GM18867 (cell line): ENCODE measurements around the gene FGF8.

Experiments used
- ATAC-seq: cut with Tn5 transposase; IDR thresholded peaks from one replicate; pipeline ENCODE4 v1.9.1; 2021; ENCODE audit warnings: mild to moderate bottlenecking, moderate library complexity; ENCODE audit not compliant: unreplicated experiment

Gene FGF8

DNA sequence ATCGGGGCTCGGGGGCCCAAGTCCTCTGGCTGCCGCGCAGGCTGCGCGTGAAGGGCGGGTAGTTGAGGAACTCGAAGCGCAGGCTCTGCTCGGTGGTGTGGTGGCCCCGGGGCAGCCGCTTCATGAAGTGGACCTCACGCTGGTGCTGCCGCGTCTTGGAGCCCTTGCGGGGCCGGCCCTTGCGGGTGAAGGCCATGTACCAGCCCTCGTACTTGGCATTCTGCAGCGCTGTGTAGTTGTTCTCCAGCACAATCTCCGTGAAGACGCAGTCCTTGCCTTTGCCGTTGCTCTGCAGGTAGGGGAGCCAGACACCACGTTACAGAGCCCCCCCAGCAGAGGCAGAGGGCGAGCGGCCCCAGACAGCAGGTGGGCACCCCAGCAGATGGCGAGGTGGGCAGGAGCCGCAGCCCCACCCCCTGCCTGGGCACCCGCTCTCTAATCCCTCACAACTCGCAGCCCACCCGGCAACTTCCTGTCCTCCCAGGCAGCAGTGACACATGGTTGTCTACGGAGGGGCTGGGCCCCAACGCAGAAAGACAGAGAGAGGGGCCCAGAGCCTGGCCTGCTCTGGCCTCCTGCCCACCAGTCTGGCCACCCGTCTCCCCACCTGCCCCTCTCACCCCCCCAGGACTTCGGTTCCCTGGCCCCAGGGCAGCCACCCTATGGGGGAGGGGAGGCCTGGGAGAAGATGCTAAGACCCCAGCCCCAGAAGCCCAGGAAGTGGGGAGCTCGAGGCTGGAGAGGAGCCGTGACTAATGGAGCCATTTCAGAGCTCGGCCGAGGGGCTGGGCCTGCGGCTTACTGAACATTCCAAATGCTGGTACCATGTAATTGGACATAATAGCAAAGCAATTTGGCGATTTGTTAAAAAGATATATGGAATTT, 5.3 kb downstream of the FGF8 start:
- no peak for ATAC-seq

DNA sequence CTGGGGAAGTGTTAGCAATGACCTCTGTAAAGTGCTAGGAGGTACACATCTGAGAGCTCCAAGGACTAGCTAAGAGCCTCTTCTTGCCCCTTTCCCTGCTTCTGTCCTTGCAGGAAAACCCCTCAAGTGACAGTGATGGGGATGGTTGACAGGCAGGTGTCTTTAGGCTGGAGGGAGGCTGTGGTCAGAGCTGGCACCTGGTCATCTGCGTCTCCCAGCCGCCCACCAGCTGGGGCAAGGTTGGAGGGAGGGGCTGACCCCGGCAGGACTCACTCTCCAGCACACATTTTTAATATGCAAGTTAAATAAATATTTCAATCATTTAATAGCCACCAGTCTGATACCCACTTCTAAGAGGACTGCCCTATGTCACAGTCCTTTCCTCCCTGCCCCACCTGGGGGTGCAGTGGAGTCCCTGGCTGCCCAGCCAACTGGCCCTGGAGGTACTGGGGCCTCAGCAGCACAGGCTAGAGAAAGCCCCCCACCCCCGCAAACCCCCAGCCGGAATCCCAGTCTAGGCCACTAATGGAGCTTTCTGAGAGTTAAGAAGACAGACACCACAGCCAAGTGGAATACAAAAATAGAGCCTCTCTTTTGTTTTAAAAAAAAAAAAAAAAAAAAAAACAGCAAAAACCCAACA, 6.3 kb downstream of the FGF8 start:
- ATAC-seq, result no peak

DNA sequence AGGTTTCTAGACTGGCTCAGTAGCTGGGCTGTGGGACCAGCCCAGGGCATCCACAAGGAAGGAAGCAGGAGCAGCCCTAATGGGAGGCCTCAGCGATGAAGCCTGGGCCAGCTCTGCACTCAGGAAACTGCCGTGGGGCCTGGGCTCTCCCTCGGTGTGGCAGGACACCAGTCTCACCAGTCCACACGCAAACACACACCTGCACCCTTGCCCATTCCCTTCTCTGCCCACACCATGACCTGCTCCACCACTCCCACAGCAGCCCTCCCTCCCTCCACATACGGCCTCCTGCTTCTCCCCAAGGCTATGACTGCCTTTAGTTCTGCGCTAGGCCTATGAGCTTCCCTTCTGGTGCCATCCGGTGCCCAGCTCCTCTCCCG, 7.1 kb downstream of the FGF8 start:
- no peak for ATAC-seq

DNA sequence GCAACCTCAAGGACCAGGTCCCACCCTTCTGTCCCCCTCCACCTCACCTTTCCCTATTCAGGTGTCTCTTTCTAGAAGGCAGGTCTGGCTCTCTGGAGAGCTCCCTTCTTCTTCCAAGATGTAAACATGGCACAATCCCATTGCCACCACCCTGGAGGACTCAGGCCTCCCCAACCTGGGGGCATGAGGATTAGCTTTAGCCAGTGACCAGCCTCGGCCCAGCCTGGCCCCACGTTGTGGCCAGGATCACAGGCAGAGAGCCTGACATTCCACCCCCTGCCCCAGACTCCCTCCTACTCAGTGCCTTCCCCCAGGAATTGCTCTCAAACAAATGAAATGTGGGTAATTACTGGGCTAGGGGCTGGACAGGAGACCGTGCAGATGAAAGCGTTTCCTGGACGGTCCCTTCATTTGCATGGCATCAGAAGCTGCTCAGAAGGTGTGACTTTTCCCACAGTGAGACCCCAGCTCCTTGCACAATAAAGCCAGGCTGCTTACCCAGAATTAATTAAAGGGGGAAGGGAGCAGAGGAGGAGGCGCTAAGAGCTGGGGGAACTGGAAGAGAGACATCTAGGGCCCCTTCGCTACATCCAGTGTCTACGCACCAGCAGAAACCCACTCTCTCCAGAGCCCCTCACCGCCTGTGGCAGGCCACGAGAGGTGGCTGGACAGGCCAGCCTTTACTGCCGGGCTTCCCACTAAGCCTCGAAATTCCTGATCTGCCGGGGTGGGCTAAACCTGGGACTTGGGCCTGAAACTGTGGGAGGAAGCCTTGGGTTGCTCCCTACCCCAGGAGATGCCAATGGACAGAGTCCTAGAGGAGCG, 7.7 kb downstream of the FGF8 start:
- no peak for ATAC-seq

DNA sequence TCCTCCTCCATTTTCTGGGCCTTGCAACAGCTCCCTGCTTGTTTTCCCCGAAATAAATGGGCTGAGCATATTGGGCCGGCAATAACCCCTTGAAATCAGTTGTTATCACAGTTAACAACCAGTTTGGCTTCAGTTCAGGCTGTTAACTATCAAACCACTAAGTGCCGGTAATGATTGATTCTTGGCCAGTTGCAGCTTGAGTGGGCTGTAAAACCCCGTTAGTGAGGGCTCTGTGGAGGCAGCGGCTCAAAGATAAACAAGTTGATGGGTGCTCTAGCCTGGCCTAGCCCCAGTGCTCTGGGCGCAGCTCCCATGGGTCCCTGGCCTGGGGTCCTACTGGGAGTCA, 8.3 kb downstream of the FGF8 start:
- ATAC-seq, result no peak

DNA sequence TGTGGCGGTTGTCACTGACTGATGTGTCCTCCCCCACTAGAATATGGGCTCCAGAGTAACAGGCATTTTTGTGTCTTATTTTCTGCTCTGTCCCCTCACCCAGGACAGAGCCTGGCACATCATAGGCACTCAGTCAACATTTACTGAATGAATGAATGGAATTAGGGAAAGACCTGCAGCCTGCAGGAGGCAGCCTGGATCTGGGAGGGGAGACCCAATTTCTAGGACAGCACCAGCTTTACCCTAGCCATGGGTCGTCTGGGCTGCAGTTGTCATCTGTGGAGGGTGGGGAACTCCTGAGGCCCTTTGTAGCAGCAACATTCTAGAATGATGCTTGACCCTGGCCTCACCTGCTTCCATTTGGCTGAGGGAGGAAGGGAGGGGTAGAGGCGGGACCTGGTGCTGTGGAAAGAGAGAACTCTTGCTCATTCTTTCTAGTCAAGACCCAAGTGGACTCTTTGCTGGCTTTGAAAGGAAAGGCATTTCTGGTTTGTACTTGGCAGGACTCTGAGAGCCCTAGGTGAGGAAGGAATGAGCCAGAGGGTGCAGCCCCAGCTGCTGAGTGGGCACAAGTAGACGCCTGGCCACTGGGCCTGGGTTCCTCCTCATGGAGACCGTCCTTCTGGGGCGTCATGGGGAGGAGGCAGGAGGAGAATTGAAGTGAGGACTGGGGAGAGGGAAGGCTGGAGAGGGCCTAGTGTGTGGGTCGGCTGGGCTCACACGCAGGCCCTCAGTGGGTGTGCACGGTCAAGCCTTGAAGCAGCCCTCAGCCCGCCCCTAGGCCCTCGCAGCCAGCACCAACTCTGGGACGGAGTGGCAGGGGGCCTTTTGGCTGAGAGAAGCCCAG, 8.9 kb downstream of the FGF8 start:
- no peak for ATAC-seq

DNA sequence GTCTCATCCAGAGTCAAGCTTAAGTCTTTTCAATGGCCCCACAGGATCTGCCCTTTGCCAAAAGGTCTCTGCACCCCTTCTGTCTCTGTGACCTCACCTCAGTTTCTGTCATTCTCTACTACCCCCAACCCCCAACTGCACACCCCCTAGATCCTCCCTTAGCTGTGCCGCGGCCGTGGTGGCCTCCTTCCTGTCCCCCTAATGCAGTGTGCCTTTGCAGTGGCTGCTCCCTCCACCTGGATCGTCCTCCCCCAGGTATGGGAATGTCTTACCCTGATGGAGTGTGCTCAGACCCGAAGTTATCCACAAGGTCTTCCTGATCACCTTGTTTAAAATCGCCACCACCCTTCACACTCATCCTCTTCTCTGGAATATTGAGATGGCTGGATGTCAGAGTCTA, 9.6 kb downstream of the FGF8 start:
- no peak for ATAC-seq

DNA sequence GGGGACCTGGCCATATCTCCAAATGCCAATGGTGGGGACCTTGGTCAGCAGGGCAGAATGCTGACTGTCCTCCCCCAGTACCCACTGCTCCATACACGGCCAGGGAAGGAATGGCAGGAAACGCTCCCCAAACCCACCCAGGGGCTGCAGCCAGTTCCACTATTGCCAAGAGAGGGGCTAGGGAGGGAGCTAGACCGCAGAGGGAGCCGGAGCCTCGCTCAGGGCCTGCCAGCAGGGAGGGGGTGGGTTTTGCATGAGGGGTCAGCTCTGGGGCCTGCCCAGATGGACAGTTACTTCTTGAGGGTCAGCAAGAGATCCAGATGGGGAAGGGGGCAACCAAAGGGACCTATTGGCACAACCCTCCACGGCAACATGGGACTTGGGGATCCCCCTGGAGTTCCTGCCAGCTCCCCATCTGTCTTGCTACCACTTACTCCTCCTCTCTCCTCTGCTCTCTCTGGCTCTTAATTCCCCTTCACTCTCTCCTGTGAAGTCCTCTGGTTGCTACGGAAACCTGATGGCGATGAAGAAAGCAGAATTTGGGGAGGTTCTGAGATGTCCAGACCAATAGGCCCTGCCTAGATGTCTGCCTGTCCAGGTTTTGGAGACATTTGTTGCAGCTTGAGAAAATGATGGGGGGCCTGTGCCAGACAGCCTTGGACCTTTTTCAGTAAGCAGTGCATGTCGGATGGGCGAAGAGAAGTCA, 12.6 kb downstream of the FGF8 start:
- ATAC-seq, result no peak

DNA sequence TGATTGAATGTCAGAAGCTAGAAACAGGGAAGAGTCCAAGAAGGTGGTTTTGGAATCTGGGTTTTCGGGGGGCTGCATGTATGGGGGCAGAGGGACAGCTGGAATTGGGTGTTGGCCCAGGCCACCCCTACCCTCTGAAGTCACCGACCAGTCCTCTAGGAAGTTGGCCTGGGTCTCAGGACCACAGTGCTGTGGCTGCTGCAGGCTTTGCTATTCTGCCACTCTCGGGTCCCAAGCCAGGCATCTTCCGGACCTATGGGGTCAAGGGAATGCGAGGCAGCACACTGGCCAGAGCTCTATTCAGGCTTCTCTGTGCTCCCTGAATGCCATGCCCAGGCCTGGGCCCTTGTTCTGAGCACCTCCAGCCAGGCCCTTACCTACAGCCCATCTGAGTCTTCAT, 13.2 kb downstream of the FGF8 start:
- ATAC-seq, result no peak

DNA sequence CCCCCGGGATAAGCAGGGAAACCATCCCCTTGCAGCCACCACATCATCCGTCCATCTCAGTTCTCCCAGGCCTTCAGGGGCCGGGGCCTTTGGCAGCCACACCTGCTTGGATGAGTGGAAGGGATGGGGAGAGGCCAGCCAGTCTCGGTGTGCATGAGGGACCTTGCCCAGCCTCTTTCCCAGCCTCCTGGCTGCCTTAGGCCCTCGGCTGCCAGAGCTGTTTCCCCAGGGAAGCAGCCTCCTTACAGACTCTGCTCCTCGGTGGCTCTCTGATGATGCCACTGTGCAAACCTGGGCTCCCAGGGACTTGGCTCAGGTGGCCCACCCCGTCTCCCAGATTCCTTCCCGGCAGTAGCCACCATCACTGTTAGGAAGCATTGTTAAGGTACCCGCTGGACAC, 14.7 kb downstream of the FGF8 start:
- no peak for ATAC-seq

DNA sequence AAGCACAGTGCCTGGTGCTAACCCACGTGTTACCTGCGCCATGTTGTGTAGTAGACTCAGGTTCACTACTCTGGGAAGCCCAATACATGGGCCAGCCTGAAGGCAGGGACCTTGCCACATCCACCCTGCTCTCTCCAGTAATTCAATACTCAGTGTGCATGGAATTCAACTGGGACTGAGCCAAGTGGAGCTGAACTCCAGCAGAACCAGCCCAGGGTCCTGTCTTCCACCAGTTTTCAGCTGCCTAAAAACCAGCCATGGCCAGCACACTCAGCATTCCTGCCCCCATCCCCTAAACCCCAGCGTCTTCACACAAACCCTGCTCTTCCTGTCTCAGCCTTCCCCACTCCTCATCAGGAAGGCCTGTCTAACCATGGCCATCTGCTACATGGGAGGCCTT, 15.4 kb downstream of the FGF8 start:
- ATAC-seq, result no peak

DNA sequence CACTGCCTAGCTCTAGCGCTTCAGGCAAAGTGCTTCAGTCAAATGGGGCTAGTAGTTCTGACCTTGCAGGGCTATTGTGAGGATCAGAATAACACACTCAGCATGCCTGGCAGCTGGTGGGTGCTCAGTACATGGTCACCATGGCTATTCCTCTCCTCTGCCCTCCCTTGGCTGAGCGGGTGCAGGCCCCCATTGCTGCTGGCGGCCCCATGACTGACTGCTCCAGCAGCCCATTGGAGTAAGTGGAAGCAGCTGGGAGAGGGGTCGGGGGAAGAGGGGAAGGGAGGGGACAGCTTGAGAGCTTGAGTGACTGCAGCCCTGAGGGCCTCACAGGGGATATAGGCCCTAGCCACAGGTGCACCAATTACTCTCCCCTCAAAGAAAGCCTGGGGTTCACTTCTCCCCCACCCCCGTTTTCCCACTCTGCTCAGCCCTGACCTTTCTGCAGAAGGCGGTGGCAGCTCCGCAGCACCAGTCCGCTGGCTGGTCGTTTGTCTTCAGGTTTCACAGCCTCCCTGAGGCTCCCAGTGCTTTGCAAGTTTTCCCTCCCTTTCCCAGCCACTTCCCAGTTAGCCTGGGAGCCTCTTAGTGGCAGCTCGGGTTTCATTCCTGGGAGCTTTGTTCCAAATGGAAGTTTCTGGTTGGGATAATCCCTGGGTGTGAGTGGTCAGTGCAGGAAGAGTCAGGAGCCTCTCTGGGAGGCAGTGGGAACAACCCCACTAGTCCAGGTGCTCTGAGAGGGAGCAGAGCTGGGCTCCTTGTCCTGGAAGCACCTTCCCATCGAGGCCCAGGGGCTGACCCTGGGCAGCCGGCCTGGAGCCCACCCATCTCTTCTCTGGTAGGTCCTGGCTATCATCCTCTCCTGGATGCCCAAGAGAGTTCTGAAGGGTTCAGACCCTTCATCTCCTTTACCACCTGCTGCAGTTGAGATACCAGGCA, 16.3 kb downstream of the FGF8 start:
- no peak for ATAC-seq

DNA sequence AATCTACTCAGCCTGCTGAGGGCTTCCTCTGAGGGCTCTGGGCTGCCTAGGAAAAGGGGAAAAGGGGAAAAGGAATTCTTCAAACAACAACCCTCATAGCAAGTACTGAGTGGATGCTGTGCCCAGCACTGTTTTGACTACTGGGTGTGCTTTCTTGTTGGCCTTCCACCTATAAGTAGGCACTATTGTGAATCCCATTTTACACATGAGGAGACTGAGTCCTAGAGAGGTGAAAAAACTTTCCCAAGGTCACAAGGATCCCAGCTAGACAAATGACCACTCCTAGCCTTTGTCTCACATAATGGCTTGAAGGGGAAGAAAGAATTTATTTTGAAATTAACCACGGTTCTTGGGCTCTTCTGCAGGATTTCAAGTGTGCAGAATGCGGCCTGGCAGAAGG, 17.1 kb downstream of the FGF8 start:
- no peak for ATAC-seq

DNA sequence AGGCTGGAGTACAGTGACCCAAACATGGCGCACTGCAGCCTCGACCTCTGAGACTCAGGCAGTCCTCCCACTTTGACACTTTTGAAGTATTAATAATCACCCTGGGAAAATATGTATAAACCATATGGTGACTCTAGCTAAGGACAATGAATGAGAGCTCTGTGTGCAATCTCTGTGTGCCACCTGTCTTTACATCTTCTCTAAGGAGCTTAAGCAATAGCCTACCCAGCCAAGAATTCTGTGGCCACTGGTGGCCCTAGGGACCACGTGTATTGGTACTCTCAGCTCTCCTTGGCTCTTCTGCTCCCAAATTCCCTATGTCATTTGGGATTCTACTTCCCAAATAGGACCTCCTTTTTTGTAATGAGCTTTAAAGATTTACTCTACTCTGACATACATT, 23.7 kb downstream of the FGF8 start:
- no peak for ATAC-seq

DNA sequence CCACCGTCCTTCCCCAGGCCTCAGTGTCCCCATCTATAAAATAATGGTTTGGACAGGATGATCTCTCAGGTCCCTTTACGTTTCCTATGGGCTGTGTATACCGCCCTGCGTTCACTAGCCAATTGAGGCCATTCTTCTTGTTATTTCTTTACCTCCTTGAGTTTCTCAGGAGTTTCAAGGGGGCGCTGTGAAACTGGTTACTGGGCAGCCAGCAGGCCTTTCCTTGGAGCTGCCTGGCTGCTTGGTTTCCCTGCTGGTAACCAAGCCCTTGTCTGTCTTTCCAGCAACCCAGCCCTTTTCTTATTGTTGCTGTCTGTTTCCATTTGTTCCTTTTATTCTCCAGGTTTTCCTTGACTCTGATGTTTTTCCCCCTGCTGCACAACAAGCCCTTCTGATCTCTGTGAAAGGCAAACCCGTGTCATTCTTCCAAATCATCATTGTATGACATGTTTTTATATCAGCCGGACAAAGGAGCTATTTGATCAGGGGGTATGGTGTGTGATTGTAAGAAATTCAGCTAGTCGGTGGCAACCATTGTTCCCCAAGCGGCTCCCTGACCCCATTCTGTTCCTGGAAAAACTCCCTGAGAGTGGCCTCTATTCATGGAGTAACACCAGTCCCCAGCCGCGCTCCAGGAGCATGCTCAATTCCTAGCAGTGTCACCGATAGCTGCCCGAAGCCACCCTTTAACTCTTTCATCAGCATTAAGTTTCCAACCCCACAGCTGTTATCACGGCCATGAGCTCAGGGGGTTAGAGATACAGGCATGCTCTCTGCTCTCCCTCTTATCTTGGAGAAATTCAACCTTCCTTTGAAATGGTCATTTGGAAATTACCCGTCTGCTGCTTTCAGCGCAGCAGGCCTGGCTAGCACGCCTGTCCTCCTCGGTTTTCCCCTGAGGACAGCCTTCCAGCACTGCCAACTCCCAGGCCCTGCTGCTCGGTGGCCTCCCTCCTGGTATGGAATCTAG, 26.6 kb downstream of the FGF8 start:
- no peak for ATAC-seq

DNA sequence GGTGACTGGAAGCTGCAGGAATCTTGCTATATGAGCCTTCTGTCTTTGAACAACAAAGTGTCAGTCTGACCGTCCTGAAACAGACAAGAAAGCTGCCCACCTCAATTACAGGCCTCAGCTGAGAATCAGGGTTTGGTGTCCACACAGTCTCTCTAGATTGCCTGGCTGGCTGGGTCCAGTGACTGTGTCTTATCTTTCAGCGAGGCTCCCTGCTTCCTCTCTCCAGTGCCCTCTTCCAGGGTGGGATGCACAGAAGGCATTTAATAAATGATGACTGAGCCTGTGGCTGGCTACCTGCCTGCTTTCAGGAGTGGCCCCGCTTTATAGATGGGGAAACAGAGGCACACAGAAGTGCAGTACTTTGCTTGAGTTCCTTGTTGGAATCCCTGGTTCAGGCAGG, 27.4 kb downstream of the FGF8 start:
- no peak for ATAC-seq

DNA sequence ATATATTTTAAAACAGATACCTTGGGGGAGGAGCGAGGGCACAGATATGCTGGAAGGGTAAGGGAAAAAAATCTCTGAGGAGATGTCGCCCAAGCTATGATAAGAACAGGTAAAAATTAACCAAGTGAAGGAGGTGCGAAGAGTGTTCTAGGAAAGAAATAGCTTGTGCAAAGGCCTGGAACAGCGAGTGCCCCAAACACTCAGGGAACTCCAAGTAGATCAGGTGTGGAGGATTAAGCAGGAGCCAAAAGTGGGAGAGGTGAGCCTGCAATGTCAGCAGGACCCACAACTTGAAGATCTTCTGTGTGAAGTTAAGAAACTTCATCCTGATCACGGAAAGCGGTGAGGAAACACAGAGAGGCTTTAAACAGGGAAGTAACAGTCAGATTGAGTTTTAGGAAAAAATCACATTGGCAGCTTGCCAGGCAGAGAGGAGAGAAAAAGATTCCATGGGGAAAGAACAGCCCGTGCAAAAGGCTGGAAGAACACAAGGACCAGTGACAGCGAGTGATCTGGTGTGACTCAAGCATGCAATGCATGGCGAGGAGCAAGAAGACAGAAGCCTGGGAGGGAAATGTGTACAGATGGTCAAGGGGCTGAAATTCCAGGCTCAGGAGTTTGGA, 30.7 kb downstream of the FGF8 start:
- no peak for ATAC-seq

DNA sequence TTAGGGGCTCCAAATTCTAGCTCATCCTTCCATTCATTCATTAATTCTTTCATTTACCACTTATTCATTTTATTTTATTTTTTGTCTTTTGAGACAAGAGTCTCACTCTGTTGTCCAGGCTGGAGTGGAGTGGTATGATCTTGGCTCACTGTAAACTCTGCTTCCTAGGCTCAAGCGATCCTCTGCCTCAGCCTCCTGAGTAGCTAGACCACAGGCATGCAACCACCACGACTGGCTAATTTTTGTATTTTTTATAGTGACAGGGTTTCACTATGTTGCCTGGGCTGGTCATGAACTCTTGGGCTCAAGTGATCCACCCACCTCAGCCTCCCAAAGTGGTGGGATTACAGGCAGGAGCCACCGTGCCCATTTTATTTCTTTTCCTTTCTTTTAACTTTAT, 31.6 kb downstream of the FGF8 start:
- ATAC-seq, result no peak
